WTC11 (cell line): ENCODE data around the gene POLR2L.

Experiments
- CTCF ChIP-seq: fragments of 200-600 bp; IDR thresholded peaks from 2 replicates; pipeline ENCODE4 v1.8.0; 2022; ENCODE audit warnings: antibody characterized with exemption
- FOXJ3 ChIP-seq: sonication (generic); formaldehyde crosslinking; IDR thresholded peaks from 2 replicates; pipeline ENCODE4 v1.9.0; 2021; ENCODE audit warnings: missing genetic modification reagents, mild to moderate bottlenecking, borderline replicate concordance
- NFE2L1 ChIP-seq: sonication (generic); formaldehyde crosslinking; IDR thresholded peaks from 2 replicates; pipeline ENCODE4 v1.8.1; 2023; ENCODE audit warnings: missing genetic modification reagents
- TP53 ChIP-seq: sonication (generic); formaldehyde crosslinking; IDR thresholded peaks from 2 replicates; pipeline ENCODE4 v1.8.1; 2023; ENCODE audit warnings: mild to moderate bottlenecking, missing genetic modification reagents
- ZNF232 ChIP-seq: sonication (generic); formaldehyde crosslinking; IDR thresholded peaks from 2 replicates; pipeline ENCODE4 v1.8.0; 2022; ENCODE audit warnings: mild to moderate bottlenecking, missing genetic modification reagents

- no peak for TF ChIP-seq ZNF232 (CRISPR knock-in tag)
- no peak for TF ChIP-seq TP53 (CRISPR knock-in tag)
- no peak for TF ChIP-seq CTCF
- no peak for TF ChIP-seq FOXJ3 (CRISPR knock-in tag)
- TF ChIP-seq NFE2L1 (CRISPR knock-in tag) = no peak
These were observed 46.9 kb upstream of the POLR2L start for GRCh38 chr11:889257-889656.
